H1 (cell line): ENCODE measurements around the gene HEBP1. TPM values are rescaled to one million over a fixed set of nuclear protein-coding genes. Genes with fewer than 3 reads are reported as not detected.
A peak's percentile ranks its signal among the peaks of the same experiment; 100 is the strongest.

Source experiments
- ASH2L ChIP-seq: fragments of 200-600, 300-600 bp; sonication (generic); IDR thresholded peaks from one replicate; pipeline ENCODE4 v1.7.1; 2017; ENCODE audit warnings: low read length
- BACH1 ChIP-seq: IDR thresholded peaks from 2 replicates; pipeline ENCODE4 v1.6.1; 2012; ENCODE audit warnings: low read length, improper control_type of control experiment
- BCL11A ChIP-seq, 2 experiments: IDR thresholded peaks; one replicate each; pipeline ENCODE4 v1.6.1; 2011; ENCODE audit warnings: low read depth in 2 of 2, low read length in 2 of 2, mild to moderate bottlenecking in 2 of 2
- BRCA1 ChIP-seq: IDR thresholded peaks from 2 replicates; pipeline ENCODE4 v1.6.1; 2012; ENCODE audit warnings: low read depth, low read length, improper control_type of control experiment
- CREB1 ChIP-seq: IDR thresholded peaks from 2 replicates; pipeline ENCODE4 v1.6.1; 2012; ENCODE audit warnings: inconsistent platforms
- EP300 ChIP-seq, 2 experiments: IDR thresholded peaks; 1 replicate in 1 of 2; 2 replicates in 1 of 2; pipeline ENCODE4 v1.6.1; 2011 to 2012; ENCODE audit warnings: low read depth in 2 of 2, low read length in 2 of 2, mild to moderate bottlenecking in 2 of 2, borderline replicate concordance in 1 of 2, inconsistent platforms in 1 of 2, moderate library complexity in 1 of 2
- FOSL1 ChIP-seq: IDR thresholded peaks from 2 replicates; pipeline ENCODE4 v1.6.1; 2011; ENCODE audit warnings: mild to moderate bottlenecking, low read depth, low read length, moderate library complexity; ENCODE audit not compliant: insufficient read depth
- KDM4A ChIP-seq: IDR thresholded peaks from one replicate; pipeline ENCODE4 v1.7.1; 2012; ENCODE audit warnings: low read depth, mild to moderate bottlenecking, moderate library complexity, low read length, inconsistent platforms; ENCODE audit not compliant: severe bottlenecking
- NANOG ChIP-seq: IDR thresholded peaks from 2 replicates; pipeline ENCODE4 v1.6.1; 2011; ENCODE audit warnings: low read length, low read depth, mild to moderate bottlenecking, inconsistent platforms; ENCODE audit not compliant: insufficient read depth, poor library complexity, severe bottlenecking
- PHF8 ChIP-seq: fragments of 200-600 bp; sonication (generic); conservative IDR thresholded peaks from 2 replicates; pipeline ENCODE4 v1.7.1; 2012; ENCODE audit warnings: low read depth, mild to moderate bottlenecking, inconsistent platforms, low read length, moderate library complexity
- POLR2A ChIP-seq, 2 experiments: IDR thresholded peaks; 1 replicate in 1 of 2; 2 replicates in 1 of 2; pipeline ENCODE4 v1.6.1; 2011; ENCODE audit warnings: low read depth in 2 of 2, low read length in 2 of 2, mild to moderate bottlenecking in 2 of 2; ENCODE audit errors: control extremely low read depth in 1 of 2
- POLR2AphosphoS5 ChIP-seq: IDR thresholded peaks from 2 replicates; pipeline ENCODE4 v1.6.1; 2011; ENCODE audit warnings: low read depth, low read length
- RBBP5 ChIP-seq: IDR thresholded peaks from 2 replicates; pipeline ENCODE4 v1.7.1; 2012; ENCODE audit warnings: low read depth, mild to moderate bottlenecking, inconsistent platforms, low read length, moderate library complexity, borderline replicate concordance
- SAP30 ChIP-seq: fragments of 300-600 bp; sonication (generic); IDR thresholded peaks from 2 replicates; pipeline ENCODE4 v1.7.1; 2012; ENCODE audit warnings: low read length, moderate library complexity, mild to moderate bottlenecking, inconsistent platforms; ENCODE audit not compliant: insufficient read depth, insufficient replicate concordance
- SIRT6 ChIP-seq: IDR thresholded peaks from one replicate; pipeline ENCODE4 v1.7.1; 2012; ENCODE audit warnings: low read length, inconsistent platforms
- SP1 ChIP-seq: IDR thresholded peaks from 2 replicates; pipeline ENCODE4 v1.6.1; 2011; ENCODE audit warnings: low read depth, low read length
- TAF1 ChIP-seq: IDR thresholded peaks from 2 replicates; pipeline ENCODE4 v1.6.1; 2011; ENCODE audit warnings: mild to moderate bottlenecking, low read depth, low read length
- TAF7 ChIP-seq: optimal IDR thresholded peaks from 2 replicates; pipeline ENCODE3; 2011; ENCODE audit warnings: low read depth, mild to moderate bottlenecking, inconsistent platforms, low read length, moderate library complexity, borderline replicate concordance
- TBP ChIP-seq: IDR thresholded peaks from 2 replicates; pipeline ENCODE4 v1.6.1; 2011; ENCODE audit warnings: low read depth, low read length, improper control_type of control experiment
- polyA plus RNA-seq, 7 experiments: library from polyadenylated mRNA; depleted of rRNA in 3 of 7; stranded (reverse) in 5 of 7; unstranded in 2 of 7; fragments of >200 nt in 5 of 7; fragments of 200-250 nt in 2 of 7; gene quantifications; 1 replicate in 5 of 7; 2 replicates in 1 of 7; 4 replicates in 1 of 7; pipeline versions ENCODE4 v1.2.1 to v1.2.3, GENCODE V29; 2011 to 2013; ENCODE audit warnings: missing spikeins in 2 of 7, mixed read lengths in 2 of 7
- total RNA-seq: library from RNA; stranded (reverse); fragmentation: NEBNext Ultra II Directional; extraction: Animal tissue kit (Norgen Biotek cat#: 25700); gene quantifications from 2 replicates; pipeline ENCODE4 v1.2.1, GENCODE V29; 2021
- TF ChIP-seq, protein P1 (sequence below): IDR thresholded peaks from 2 replicates; pipeline ENCODE4 v1.6.1; 2011; ENCODE audit warnings: low read length, improper control_type of control experiment
- TF ChIP-seq, protein P2 (sequence below): IDR thresholded peaks from 2 replicates; pipeline ENCODE4 v1.6.1; 2012; ENCODE audit warnings: inconsistent platforms

Gene HEBP1
- total and polyA plus RNA-seq, 2 of the 8 experiments (the other 6 are each of a cell fraction or from before 2014, with no cell fraction given), result 30.8 to 56.1 TPM

DNA sequence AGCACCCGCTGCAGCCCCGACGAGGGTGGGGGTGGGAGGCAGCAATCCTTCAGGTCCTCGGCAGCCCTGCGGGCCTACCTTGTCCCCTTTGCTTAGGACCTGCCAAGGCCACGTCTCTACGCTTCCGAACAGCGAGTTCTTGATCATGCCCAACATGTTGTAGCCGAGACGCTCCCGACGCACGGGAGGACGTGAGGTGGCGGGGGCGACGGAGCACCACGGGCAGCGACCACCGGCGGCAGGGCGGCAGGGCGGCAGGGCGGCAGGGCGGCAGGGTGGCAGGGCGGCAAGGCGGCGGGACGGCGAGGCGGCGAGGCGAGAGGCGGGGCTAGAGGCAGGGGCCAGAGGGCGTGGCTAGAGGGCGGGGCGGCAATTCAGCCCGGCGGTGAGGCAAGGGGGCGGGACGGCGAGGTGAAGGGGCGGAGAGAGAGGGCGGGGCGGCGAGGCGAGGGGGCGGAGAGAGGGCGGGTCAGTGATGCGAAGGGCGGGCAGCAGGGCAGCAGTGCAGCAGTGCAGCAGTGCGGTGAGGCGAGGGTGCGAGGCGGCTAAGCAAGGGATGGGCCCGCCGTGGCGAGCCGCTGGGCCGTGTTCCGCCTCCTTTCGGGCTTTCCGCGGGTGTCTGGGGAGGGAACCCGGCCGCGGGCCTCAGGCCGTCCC lies at the start of gene HEBP1 (continued):
- TF ChIP-seq BRCA1 (no peak), RBBP5 (no peak; the same call in 1 of the 2 replicates), NANOG (no peak), TAF1 (peak; percentile 72), BACH1 (no peak), SP1 (no peak), POLR2A (IDR thresholded peaks at IDR 0.05; ENCODE audit: control extremely low read depth in 1 of 2, low read depth in 2 of 2, low read length in 2 of 2) (peak; percentile 61 to 71), SIRT6 (no peak), CREB1 (peak; percentile 11; the same call in 1 of the 2 replicates), EP300 (IDR thresholded peaks at IDR 0.05; ENCODE audit: borderline replicate concordance in 1 of 2, low read depth in 2 of 2, low read length in 2 of 2) (no peak), TBP (peak; percentile 41; the same call in 1 of the 2 replicates), ASH2L (peak; percentile 57), KDM4A (peak; percentile 38), BCL11A (IDR thresholded peaks at IDR 0.05; ENCODE audit: low read depth in 2 of 2, low read length in 2 of 2) (no peak), FOSL1 (no peak), POLR2AphosphoS5 (peak; percentile 80), TAF7 (peak; percentile 19), PHF8 (peak; percentile 58), SAP30 (peak; percentile 45)
- TF ChIP-seq, protein P1, sequence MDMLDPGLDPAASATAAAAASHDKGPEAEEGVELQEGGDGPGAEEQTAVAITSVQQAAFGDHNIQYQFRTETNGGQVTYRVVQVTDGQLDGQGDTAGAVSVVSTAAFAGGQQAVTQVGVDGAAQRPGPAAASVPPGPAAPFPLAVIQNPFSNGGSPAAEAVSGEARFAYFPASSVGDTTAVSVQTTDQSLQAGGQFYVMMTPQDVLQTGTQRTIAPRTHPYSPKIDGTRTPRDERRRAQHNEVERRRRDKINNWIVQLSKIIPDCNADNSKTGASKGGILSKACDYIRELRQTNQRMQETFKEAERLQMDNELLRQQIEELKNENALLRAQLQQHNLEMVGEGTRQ, result no peak
- TF ChIP-seq, protein P2, sequence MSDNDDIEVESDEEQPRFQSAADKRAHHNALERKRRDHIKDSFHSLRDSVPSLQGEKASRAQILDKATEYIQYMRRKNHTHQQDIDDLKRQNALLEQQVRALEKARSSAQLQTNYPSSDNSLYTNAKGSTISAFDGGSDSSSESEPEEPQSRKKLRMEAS, result peak; percentile 66; the same call in 1 of the 2 replicates
